Choroid plexus epithelial cell (primary cell): Measurements from ENCODE around the gene PER1.

Experiments
- DNase-seq: peaks from one replicate; pipeline ENCODE4 v3.0.0-alpha.2; 2010; ENCODE audit warnings: low read depth
- H3K4me3 ChIP-seq: 2 replicates; pipeline ENCODE4 v1.5.1; 2011; ENCODE audit warnings: low read depth, mild to moderate bottlenecking, control low read depth, low read length, moderate library complexity
- CTCF ChIP-seq: conservative IDR thresholded peaks from 2 replicates; pipeline ENCODE4 v1.5.1; 2011; ENCODE audit warnings: low read depth, mild to moderate bottlenecking, control low read depth, inconsistent platforms, low read length, moderate library complexity

Gene PER1

GRCh38 chr17:8141741-8142140 is 10.5 kb downstream of the PER1 start:
- DNase-seq: no peak
- H3K4me3 ChIP-seq: no peak overlapping the region
- TF ChIP-seq CTCF: no peak

GRCh38 chr17:8141045-8141444 is 11.2 kb downstream of the PER1 start:
- H3K4me3 ChIP-seq: no peak overlapping the region
- DNase-seq: no peak
- TF ChIP-seq CTCF: no peak

GRCh38 chr17:8140065-8141029 is 11.9 kb downstream of the PER1 start:
- H3K4me3 ChIP-seq: no peak overlapping the region
- DNase-seq: no peak
- no peak for TF ChIP-seq CTCF

- H3K4me3 ChIP-seq: peak overlapping the region; percentile 47
- TF ChIP-seq CTCF: peak; percentile 89
- peak; percentile 98 for DNase-seq
Measured at GRCh38 chr17:8138672-8139371, 13.4 kb downstream of the PER1 start.

- H3K4me3 ChIP-seq: peak overlapping the region; percentile 9
- TF ChIP-seq CTCF: no peak
- DNase-seq: no peak
Measured at GRCh38 chr17:8138374-8138671, 13.9 kb downstream of the PER1 start.

GRCh38 chr17:8137645-8138373 is 14.4 kb downstream of the PER1 start:
- H3K4me3 ChIP-seq: peak overlapping the region; percentile 9
- DNase-seq: no peak
- TF ChIP-seq CTCF: no peak
